Progenitor cell of endocrine pancreas (in vitro differentiated cells): ENCODE measurements around the gene MTF1. TPM values are rescaled to one million over a fixed set of nuclear protein-coding genes. Genes with fewer than 3 reads are reported as not detected.

Experiments
- DNase-seq: peaks from one replicate; pipeline ENCODE4 v3.0.0; 2021; ENCODE audit warnings: low spot score; ENCODE audit not compliant: unreplicated experiment
- H3K27ac Mint-ChIP-seq: 2 replicates; pipeline ENCODE4 v1.8.0; 2021; ENCODE audit warnings: mild to moderate bottlenecking, moderate library complexity, mixed read lengths
- H3K27me3 Mint-ChIP-seq: 2 replicates; pipeline ENCODE4 v1.8.0; 2021; ENCODE audit warnings: mixed read lengths
- H3K36me3 Mint-ChIP-seq: 2 replicates; pipeline ENCODE4 v1.8.0; 2022; ENCODE audit warnings: mixed read lengths; ENCODE audit not compliant: insufficient read depth
- H3K4me1 Mint-ChIP-seq: 2 replicates; pipeline ENCODE4 v1.8.0; 2021; ENCODE audit warnings: low read depth, mixed read lengths
- H3K4me3 Mint-ChIP-seq: 2 replicates; pipeline ENCODE4 v1.8.0; 2021; ENCODE audit warnings: low read depth, mild to moderate bottlenecking, moderate library complexity, mixed read lengths
- H3K9me3 Mint-ChIP-seq: 2 replicates; pipeline ENCODE4 v1.8.0; 2021; ENCODE audit warnings: low read depth, mixed read lengths
- CTCF ChIP-seq: fragments of 200-600 bp; sonication (generic); IDR thresholded peaks from one replicate; pipeline ENCODE4 v1.5.0; 2021; ENCODE audit warnings: antibody characterized with exemption, mild to moderate bottlenecking; ENCODE audit not compliant: unreplicated experiment
- total RNA-seq: library from RNA; stranded (reverse); gene quantifications from 2 replicates; pipeline ENCODE4 v1.2.1, GENCODE V29; 2021

MTF1 gene
- total RNA-seq, 1 donor from 2014 or later, result 15.3 TPM

- H3K9me3 Mint-ChIP-seq, result no peaks in the 10 kb centered on the region
- peaks cover 96% of the 10 kb centered on the region for H3K27me3 Mint-ChIP-seq
- H3K36me3 Mint-ChIP-seq, result no peaks in the 10 kb centered on the region
- H3K27ac Mint-ChIP-seq, result no peak overlapping the region
- H3K4me3 Mint-ChIP-seq, result no peak overlapping the region
- DNase-seq, result no peak
- no peaks in the 10 kb centered on the region for H3K4me1 Mint-ChIP-seq
- no peak for TF ChIP-seq CTCF
Measured at GRCh38 chr1:37765916-37766664, 93.3 kb downstream of the MTF1 start.

- Mint-ChIP-seq H3K9me3 (no peaks in the 10 kb centered on the region), H3K27me3 (peaks cover 87% of the 10 kb centered on the region), H3K4me1 (no peaks in the 10 kb centered on the region), H3K4me3 (no peak within 1 kb of the TSS), H3K36me3 (no peaks in the 10 kb centered on the region), H3K27ac (no peak within 1 kb of the TSS)
- no peak for TF ChIP-seq CTCF
- no peak for DNase-seq
Measured at GRCh38 chr1:37764888-37765441, 94.4 kb downstream of the MTF1 start, which contains the start of gene EPHA10. Gene EPHA10, minus strand, starts transcription at chr1:37765120. Its CDS starts 54 bp downstream, at chr1:37765066.

- Mint-ChIP-seq H3K4me1 (no peaks in the 10 kb centered on the region), H3K27me3 (peaks cover 83% of the 10 kb centered on the region), H3K27ac (no peak overlapping the region), H3K9me3 (no peaks in the 10 kb centered on the region), H3K36me3 (no peaks in the 10 kb centered on the region), H3K4me3 (no peak overlapping the region)
- DNase-seq, result peak; percentile 78
- no peak for TF ChIP-seq CTCF
Measured at GRCh38 chr1:37764414-37764825, 95.0 kb downstream of the MTF1 start.

GRCh38 chr1:37763791-37764413 lies 95.5 kb downstream of the MTF1 start:
- Mint-ChIP-seq H3K27ac (no peak overlapping the region), H3K4me3 (no peak overlapping the region), H3K9me3 (no peaks in the 10 kb centered on the region), H3K4me1 (no peaks in the 10 kb centered on the region), H3K36me3 (no peaks in the 10 kb centered on the region), H3K27me3 (peaks cover 78% of the 10 kb centered on the region)
- TF ChIP-seq CTCF, result no peak
- no peak for DNase-seq

- Mint-ChIP-seq H3K27me3 (peaks cover 64% of the 10 kb centered on the region), H3K9me3 (no peaks in the 10 kb centered on the region), H3K4me1 (no peaks in the 10 kb centered on the region), H3K27ac (no peak overlapping the region), H3K36me3 (no peaks in the 10 kb centered on the region), H3K4me3 (no peak overlapping the region)
- no peak for TF ChIP-seq CTCF
- DNase-seq, result no peak
Measured at GRCh38 chr1:37762516-37762915, 96.9 kb downstream of the MTF1 start.
